ENCODE measurements around the gene TBXAS1. TPM values are rescaled to one million over a fixed set of nuclear protein-coding genes. Genes with fewer than 3 reads are reported as not detected.

TBXAS1 gene
- total and polyA plus RNA-seq, 2 donors from 2014 or later: 14.2 to 33.6 TPM

DNA sequence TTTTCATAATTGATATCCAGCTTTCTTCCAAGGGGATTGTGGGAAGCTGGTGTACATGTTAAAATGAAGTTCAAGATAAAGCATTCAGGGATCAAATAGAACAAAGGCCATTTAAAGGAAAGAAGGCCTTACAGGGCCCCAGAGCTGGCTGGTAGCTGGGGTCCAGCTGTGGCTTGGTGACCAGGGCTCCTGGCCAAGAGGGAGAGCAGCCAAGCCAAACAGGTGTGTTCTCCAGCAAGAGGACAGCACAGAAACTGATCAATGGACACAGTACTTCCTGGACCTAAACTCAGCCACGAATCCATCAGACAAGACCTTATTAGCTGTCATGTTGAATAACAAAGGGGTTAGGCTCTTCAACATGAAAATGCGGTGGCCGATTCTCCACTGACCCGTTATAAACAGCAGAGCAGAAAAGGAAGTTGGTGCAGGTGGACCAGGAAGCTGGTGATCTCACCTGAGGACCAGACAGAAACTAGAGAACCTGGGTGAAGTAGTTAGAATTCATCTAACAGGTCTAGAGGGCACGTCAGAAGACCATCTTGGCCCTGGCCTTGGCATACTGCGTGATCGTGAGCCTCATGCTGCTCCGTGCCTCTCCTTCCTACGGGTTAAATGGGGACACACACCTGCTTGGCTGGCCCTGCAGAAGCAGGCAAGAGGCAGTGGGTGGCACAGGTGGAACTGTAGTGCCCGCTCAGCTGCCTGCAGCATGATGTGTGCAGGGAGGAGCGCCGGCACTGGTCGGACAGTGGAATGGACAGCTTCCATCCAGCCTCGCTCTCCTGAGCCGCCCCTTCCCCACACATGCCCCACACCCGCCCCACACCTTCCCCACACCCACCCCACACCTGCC, 179.9 kb downstream of the TBXAS1 start:
- DNase-seq (peak in 1 of 5 donors; percentile 36), FAIRE-seq (no peak)
- Histone ChIP-seq H3K9ac (ENCODE audit: low read length in 3 of 3) (peak overlapping the region in 1 of 3 donors; percentile 26), H3K9me3 (ENCODE audit: control insufficient read depth in 2 of 3, insufficient read depth in 1 of 3, low read length in 3 of 3) (no peaks in the 10 kb centered on the region), H3K4me3 (ENCODE audit: low read length in 3 of 3) (no peak overlapping the region), H3K27me3 (ENCODE audit: control insufficient read depth, insufficient read depth, low read length) (no peaks in the 10 kb centered on the region), H3K27ac (ENCODE audit: low read depth in 2 of 2, low read length in 2 of 2) (no peak overlapping the region), H3K4me1 (ENCODE audit: control insufficient read depth in 2 of 3, insufficient read depth in 2 of 3, low read depth in 1 of 3, low read length in 3 of 3) (no peaks in the 10 kb centered on the region), H3K36me3 (ENCODE audit: control insufficient read depth in 2 of 3, insufficient read depth in 3 of 3, low read length in 3 of 3) (no peaks in the 10 kb centered on the region)
- intact Hi-C loops (cut with DNase I): loop anchor here (10.0 kb wide), 2 partner anchors 364 to 504 kb away; no protein-coding TSS in a partner anchor
- TF ChIP-seq, protein P1, sequence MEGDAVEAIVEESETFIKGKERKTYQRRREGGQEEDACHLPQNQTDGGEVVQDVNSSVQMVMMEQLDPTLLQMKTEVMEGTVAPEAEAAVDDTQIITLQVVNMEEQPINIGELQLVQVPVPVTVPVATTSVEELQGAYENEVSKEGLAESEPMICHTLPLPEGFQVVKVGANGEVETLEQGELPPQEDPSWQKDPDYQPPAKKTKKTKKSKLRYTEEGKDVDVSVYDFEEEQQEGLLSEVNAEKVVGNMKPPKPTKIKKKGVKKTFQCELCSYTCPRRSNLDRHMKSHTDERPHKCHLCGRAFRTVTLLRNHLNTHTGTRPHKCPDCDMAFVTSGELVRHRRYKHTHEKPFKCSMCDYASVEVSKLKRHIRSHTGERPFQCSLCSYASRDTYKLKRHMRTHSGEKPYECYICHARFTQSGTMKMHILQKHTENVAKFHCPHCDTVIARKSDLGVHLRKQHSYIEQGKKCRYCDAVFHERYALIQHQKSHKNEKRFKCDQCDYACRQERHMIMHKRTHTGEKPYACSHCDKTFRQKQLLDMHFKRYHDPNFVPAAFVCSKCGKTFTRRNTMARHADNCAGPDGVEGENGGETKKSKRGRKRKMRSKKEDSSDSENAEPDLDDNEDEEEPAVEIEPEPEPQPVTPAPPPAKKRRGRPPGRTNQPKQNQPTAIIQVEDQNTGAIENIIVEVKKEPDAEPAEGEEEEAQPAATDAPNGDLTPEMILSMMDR (IDR thresholded peaks at IDR 0.05; ENCODE audit: borderline replicate concordance, extremely low read depth, insufficient read depth): no peak

DNA sequence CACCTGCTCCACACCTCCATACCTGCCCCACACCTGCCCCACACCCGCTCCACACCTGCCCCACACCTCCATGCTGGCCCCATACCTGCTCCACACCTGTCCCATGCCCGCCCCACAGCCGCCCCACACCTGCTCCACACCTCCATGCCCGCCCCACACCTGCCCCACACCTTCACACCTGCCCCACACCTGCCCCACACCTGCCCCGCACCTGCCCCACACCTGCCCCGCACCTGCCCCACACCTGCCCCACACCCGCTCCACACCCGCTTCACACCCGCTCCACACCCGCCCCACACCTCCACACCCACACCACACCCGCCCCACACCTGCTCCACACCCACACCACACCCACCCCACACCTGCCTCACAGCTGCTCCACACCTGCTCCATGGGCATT, 180.7 kb downstream of the TBXAS1 start:
- H3K36me3 ChIP-seq (ENCODE audit: control insufficient read depth in 2 of 3, insufficient read depth in 3 of 3, low read length in 3 of 3): no peaks in the 10 kb centered on the region
- H3K27ac ChIP-seq (ENCODE audit: low read depth in 2 of 2, low read length in 2 of 2): no peak overlapping the region
- intact Hi-C loops (cut with DNase I): loop anchor here (10.0 kb wide), 2 partner anchors 365 to 505 kb away; no protein-coding TSS in a partner anchor
- H3K4me1 ChIP-seq (ENCODE audit: control insufficient read depth in 2 of 3, insufficient read depth in 2 of 3, low read depth in 1 of 3, low read length in 3 of 3): no peaks in the 10 kb centered on the region
- no peaks in the 10 kb centered on the region for H3K27me3 ChIP-seq (ENCODE audit: control insufficient read depth, insufficient read depth, low read length)
- TF ChIP-seq, protein P1 (IDR thresholded peaks at IDR 0.05; ENCODE audit: borderline replicate concordance, extremely low read depth, insufficient read depth): no peak
- no peak overlapping the region for H3K4me3 ChIP-seq (ENCODE audit: low read length in 3 of 3)
- FAIRE-seq (no peak), DNase-seq (no peak)
- no peaks in the 10 kb centered on the region for H3K9me3 ChIP-seq (ENCODE audit: control insufficient read depth in 2 of 3, insufficient read depth in 1 of 3, low read length in 3 of 3)
- H3K9ac ChIP-seq (ENCODE audit: low read length in 3 of 3): no peak overlapping the region

DNA sequence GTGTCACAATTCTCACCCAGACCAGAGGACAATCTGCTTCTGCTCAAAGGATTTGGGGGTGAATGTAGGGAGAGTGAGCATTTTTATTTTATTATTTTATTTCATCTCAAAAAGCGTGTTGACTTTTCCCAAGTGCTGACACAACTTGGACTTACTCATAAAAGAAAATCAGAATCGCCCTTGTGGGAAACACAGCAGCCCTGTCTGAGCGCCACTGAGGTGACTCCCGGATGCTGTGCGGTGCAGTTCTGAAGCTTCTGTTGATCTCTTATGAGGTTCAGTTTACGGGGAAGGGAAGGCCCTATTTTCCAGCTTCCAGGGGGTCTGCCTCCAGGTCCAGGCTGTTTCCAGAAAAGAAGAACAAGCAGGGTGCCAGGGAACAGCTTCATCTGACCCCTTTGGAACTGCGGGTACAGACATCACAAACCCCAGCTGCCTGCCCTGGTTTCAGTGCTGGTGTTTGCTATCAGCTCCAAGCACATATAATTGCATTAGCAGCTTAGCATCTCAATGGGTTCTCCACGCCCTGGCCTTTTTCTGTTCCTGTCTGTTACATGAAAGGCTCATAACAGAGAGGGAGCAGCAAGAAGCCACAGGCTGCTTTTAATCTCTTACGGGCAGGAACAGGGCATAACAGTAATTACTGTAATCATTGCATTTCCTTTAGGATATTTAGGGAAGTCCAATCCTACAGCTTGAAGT, 181.3 kb downstream of the TBXAS1 start:
- Histone ChIP-seq H3K9ac (ENCODE audit: low read length in 3 of 3) (no peak overlapping the region), H3K27ac (ENCODE audit: low read depth in 2 of 2, low read length in 2 of 2) (no peak overlapping the region), H3K27me3 (ENCODE audit: control insufficient read depth, insufficient read depth, low read length) (no peaks in the 10 kb centered on the region), H3K9me3 (ENCODE audit: control insufficient read depth in 2 of 3, insufficient read depth in 1 of 3, low read length in 3 of 3) (no peaks in the 10 kb centered on the region), H3K4me1 (ENCODE audit: control insufficient read depth in 2 of 3, insufficient read depth in 2 of 3, low read depth in 1 of 3, low read length in 3 of 3) (no peaks in the 10 kb centered on the region), H3K36me3 (ENCODE audit: control insufficient read depth in 2 of 3, insufficient read depth in 3 of 3, low read length in 3 of 3) (no peaks in the 10 kb centered on the region), H3K4me3 (ENCODE audit: low read length in 3 of 3) (no peak overlapping the region)
- FAIRE-seq: no peak
- TF ChIP-seq, protein P1 (IDR thresholded peaks at IDR 0.05; ENCODE audit: borderline replicate concordance, extremely low read depth, insufficient read depth): no peak
- DNase-seq: no peak
- intact Hi-C loops (cut with DNase I): no loop called here

Measured in kidney (tissue), 14 donors.